Measurements from ENCODE around the gene TRIM66. TPM values are rescaled to one million over a fixed set of nuclear protein-coding genes. Genes with fewer than 3 reads are reported as not detected.

The TRIM66 gene, protein sequence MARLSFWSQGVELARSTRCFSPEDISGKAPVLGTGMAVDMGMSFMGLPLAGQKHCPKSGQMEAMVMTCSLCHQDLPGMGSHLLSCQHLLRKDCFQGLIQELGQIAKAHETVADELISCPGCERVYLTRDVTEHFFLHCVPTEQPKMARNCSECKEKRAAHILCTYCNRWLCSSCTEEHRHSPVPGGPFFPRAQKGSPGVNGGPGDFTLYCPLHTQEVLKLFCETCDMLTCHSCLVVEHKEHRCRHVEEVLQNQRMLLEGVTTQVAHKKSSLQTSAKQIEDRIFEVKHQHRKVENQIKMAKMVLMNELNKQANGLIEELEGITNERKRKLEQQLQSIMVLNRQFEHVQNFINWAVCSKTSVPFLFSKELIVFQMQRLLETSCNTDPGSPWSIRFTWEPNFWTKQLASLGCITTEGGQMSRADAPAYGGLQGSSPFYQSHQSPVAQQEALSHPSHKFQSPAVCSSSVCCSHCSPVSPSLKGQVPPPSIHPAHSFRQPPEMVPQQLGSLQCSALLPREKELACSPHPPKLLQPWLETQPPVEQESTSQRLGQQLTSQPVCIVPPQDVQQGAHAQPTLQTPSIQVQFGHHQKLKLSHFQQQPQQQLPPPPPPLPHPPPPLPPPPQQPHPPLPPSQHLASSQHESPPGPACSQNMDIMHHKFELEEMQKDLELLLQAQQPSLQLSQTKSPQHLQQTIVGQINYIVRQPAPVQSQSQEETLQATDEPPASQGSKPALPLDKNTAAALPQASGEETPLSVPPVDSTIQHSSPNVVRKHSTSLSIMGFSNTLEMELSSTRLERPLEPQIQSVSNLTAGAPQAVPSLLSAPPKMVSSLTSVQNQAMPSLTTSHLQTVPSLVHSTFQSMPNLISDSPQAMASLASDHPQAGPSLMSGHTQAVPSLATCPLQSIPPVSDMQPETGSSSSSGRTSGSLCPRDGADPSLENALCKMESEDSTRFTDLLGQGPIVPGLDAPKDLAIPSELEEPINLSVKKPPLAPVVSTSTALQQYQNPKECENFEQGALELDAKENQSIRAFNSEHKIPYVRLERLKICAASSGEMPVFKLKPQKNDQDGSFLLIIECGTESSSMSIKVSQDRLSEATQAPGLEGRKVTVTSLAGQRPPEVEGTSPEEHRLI (N-terminal part only)
- 10 to 100 TPM; 12.5 to 27.7 TPM for total RNA-seq

DNA sequence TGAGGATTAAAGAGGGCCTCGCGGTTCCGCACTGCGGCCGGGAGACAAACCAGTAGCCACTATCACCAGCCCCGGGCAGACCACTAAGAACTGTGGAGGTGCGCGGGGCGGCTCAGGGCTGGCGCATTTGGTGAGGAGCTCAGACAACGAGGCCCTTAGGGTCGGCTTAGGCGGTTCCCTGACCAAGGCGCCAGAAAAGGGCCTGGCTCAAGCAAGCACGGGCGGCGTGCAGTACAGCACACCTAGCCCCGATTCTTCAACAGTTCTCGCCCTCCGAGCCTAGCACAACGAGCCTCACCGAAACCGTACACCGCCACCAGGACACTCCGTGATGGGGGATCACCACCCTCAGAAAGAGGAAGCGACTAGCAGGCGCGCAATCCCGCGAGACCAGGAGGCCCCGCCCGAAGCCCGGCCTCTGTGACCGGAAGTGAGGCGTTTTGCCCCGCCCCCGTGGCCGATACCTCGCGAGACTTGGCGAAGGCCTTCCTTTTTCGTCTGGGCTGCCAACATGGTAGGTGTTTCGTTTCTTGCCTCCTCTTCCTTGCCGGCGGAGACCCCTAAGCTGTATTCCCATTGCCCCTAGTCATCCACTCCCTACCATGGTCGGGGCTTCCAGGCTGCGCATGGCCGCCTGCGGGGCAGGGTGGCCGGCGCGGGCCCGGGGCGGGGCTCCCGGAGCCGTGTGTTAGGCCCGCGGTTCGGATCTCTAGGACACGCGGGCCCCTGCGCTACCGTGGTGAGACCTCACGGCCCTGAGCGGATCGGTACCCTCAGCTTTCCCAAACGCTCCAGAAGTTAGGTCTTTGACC lies at the start of gene TRIM66, which contains the start of gene RPL27A:
TRIM66 (minus strand) TSS at position 363 of the 812 bp plus-strand sequence. CDS start 10,391 bp downstream, outside the sequence.
RPL27A (plus strand) TSS at position 490 of the 812 bp plus-strand sequence; CDS start at position 512, 22 bp downstream.
- peak; percentile 99 for DNase-seq (ENCODE audit: low spot score)
- Mint-ChIP-seq H3K27ac (peak within 1 kb of the TSS; percentile 88 to 96), H3K36me3 (peaks cover 52% of the 10 kb centered on the region), H3K4me3 (peak within 1 kb of the TSS; percentile 85), H3K27me3 (no peaks in the 10 kb centered on the region), H3K9me3 (peaks cover 4% of the 10 kb centered on the region), H3K4me1 (ENCODE audit: low read depth in 2 of 2) (peaks cover 42 to 52% of the 10 kb centered on the region in 2 donors)
- ATAC-seq: peak; percentile 97 to 99

DNA sequence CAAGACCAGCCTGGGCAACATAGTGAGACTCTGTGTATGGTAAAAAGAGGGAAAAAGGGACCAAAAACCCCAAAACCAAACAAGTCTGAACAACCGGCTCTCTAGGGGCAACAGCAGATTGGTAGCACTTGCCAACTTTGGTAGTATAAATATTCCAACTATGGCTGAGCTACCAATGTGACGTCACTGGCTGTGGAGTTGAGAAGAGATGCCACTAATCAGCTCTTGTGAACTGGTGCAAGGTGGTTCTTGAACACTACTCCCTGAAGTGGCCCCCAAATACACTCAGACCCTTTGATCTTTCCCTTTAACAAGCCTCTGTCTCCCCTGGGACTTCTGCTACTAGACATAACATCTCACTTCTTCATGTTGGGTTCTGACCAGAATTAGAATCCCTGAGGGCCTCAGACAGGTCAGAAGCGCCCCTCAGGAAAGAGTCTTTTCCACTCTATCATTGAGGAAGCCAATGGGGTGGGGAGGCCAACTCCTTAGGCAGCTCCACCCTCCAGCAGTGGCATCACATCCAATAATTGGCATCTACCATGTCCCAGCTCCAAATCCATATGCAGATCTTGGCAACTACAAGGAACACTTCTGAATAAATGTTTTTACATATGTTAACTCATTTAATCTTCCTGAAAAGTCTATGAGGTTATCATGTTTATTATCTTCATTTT lies 49.3 kb upstream of the TRIM66 start:
- no peak overlapping the region for H3K4me3 Mint-ChIP-seq
- no peaks in the 10 kb centered on the region for H3K9me3 Mint-ChIP-seq
- peak overlapping the region in 1 of 2 donors; percentile 32 for H3K27ac Mint-ChIP-seq
- peaks cover 0 to 7% of the 10 kb centered on the region in 2 donors for H3K4me1 Mint-ChIP-seq (ENCODE audit: low read depth in 2 of 2)
- no peak for ATAC-seq
- peaks cover 3 to 5% of the 10 kb centered on the region in 2 donors for H3K27me3 Mint-ChIP-seq
- H3K36me3 Mint-ChIP-seq: no peaks in the 10 kb centered on the region
- DNase-seq (ENCODE audit: low spot score): peak; percentile 22

DNA sequence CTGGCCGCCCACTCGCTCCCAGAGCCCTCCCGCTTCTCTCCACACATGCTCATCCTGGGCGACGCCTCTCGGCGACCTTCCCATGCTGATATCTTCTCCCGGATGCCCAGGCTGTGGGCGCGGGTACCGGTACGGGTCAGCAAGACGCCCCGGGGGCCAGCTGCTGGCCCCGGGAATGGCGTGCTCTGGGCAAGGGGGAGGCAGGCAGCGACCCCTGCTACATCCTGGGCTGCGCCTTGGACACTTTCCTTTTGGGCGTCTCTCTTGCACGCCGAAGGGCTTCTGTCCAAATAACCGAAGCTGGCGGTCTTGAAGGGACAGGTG lies 48.2 kb upstream of the TRIM66 start:
- Mint-ChIP-seq H3K27ac (no peak overlapping the region), H3K4me3 (no peak overlapping the region), H3K36me3 (no peaks in the 10 kb centered on the region), H3K27me3 (peaks cover 3 to 5% of the 10 kb centered on the region in 2 donors), H3K4me1 (ENCODE audit: low read depth in 2 of 2) (peaks cover 0 to 7% of the 10 kb centered on the region in 2 donors), H3K9me3 (no peaks in the 10 kb centered on the region)
- ATAC-seq: no peak
- no peak for DNase-seq (ENCODE audit: low spot score)

DNA sequence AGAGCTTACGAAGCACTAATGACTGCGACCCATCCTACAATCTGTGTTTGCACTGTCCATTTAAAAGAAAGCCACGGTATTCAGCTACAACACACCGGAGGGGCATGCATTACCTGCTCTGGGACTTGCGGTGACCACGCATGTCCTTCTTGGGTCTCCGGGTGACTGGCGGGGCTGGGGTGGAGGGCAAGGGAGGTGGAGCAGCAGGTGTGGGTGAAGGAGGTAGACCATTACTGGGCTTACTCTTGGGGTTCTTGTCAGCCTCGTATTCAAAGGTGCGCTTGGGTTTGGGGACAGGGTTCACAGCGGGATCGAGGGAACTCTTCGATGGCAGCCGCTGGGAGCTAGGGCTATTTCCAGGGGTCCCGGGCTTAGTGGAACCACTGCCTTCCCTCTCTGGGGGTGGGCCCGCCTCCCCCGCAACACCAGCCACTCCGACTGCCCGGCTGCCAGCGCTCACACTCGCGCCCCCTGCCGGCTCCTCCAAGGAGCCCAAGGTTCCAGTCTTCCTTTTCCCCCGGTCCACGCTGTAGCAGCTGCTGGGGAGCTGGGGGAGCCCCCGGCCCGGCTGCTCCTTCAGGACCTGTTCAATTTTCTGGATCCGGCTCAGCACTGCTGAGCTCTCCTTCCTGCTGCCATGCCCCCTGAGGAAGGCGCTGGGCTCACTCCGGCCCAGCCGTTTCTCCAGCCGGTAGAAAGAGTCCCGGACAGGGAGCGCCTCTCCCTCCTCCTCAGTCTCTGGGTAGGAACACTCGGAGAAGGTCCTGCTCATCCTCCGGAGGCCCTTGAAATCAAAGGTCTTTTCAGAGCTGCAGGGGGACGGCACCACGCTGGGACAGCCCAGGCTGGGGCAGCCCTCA lies 47.6 kb upstream of the TRIM66 start:
- Mint-ChIP-seq H3K27me3 (peaks cover 3 to 5% of the 10 kb centered on the region in 2 donors), H3K4me1 (ENCODE audit: low read depth in 2 of 2) (peaks cover 0 to 7% of the 10 kb centered on the region in 2 donors), H3K36me3 (no peaks in the 10 kb centered on the region), H3K27ac (no peak overlapping the region), H3K4me3 (no peak overlapping the region), H3K9me3 (no peaks in the 10 kb centered on the region)
- ATAC-seq (no peak), DNase-seq (ENCODE audit: low spot score) (peak; percentile 59)

DNA sequence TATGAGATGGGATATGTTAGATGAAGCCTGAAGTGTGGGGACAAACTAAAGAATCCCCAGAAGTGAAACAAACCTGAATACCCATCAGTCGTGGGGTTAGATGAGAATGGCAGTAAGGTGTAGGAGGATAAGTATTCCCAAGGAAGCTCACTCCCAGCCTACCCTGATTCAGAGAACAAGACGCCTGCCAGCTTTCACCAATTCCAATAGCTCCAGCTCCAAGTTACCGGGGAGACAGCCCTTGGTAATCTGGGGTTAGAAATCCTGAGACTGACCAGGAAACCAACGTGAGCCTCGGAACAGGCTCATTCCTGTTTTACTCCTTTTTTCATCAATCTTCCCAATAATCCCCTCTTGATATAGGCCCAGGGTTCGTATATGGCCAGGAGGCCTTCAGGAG lies 46.6 kb upstream of the TRIM66 start:
- Mint-ChIP-seq H3K27me3 (peaks cover 3 to 5% of the 10 kb centered on the region in 2 donors), H3K36me3 (no peaks in the 10 kb centered on the region), H3K4me1 (ENCODE audit: low read depth in 2 of 2) (peaks cover 0 to 7% of the 10 kb centered on the region in 2 donors), H3K9me3 (no peaks in the 10 kb centered on the region), H3K27ac (no peak overlapping the region), H3K4me3 (no peak overlapping the region)
- ATAC-seq (no peak), DNase-seq (ENCODE audit: low spot score) (peak; percentile 22)

DNA sequence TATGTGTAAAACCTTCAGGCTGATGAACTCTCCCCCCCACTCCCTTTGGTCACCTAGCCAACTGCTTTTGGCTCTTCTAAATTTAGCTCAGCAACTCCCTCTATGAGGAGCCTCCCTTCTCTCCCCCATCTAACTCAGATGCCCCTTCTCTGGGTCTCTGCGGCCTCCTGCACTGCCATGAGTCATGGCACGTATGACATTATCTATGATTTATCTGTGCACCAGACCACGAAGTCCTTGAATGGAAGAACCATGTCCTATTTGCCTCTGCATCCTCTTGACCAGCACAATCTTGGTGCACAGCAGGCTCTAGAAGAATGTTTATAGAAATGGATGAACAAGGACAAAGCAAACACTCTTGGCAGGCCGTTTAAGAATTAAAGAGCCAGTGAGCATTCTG lies 46.1 kb upstream of the TRIM66 start:
- no peak for ATAC-seq
- Mint-ChIP-seq H3K4me1 (ENCODE audit: low read depth in 2 of 2) (peaks cover 0 to 7% of the 10 kb centered on the region in 2 donors), H3K27me3 (peaks cover 3 to 5% of the 10 kb centered on the region in 2 donors), H3K4me3 (no peak overlapping the region), H3K9me3 (no peaks in the 10 kb centered on the region), H3K36me3 (no peaks in the 10 kb centered on the region), H3K27ac (no peak overlapping the region)
- no peak for DNase-seq (ENCODE audit: low spot score)

DNA sequence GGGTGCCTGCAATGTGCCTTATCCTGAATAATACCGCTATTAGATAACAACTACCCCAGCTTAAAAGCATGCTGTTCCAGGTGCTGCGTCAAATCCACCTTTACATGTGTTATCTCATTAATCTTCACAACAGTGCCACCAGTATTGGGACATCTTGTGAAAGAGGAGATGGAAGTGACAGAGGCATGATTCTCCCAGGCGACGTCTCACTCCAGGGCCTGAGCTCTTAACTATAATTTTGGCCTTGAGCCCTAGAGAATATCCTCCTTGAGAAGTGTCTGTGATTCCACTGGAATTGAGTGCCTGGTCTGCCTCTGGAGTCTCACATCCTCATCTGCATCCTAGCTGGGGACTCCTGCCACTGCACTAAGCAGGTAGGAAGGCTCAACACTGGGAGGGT lies 43.9 kb upstream of the TRIM66 start:
- Mint-ChIP-seq H3K27me3 (peaks cover 3 to 5% of the 10 kb centered on the region in 2 donors), H3K27ac (no peak overlapping the region), H3K4me1 (ENCODE audit: low read depth in 2 of 2) (peaks cover 0 to 2% of the 10 kb centered on the region in 2 donors), H3K9me3 (no peaks in the 10 kb centered on the region), H3K36me3 (no peaks in the 10 kb centered on the region), H3K4me3 (no peak overlapping the region)
- DNase-seq (ENCODE audit: low spot score) (no peak), ATAC-seq (no peak)

DNA sequence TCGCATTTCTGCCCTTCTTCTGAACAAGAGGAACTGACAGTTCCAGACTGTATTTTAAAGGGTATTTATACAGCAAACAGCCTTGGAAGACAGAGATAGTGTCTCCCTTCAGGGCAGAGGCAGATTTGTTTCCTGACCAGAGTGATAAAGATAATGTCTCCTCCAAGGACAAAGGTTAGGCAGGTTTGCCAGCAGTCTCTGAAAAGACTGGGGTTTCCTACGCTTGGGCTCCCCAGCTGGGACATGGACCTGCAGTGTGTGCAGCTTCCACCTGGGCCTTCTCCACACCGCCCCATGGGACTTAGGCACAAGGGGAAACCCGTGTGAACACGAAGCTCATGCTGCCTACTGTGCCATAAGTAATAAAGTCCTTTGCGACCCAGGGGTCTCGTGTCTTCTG lies 42.2 kb upstream of the TRIM66 start:
- H3K9me3 Mint-ChIP-seq: no peaks in the 10 kb centered on the region
- H3K4me1 Mint-ChIP-seq (ENCODE audit: low read depth in 2 of 2): peaks cover 0 to 2% of the 10 kb centered on the region in 2 donors
- no peak for DNase-seq (ENCODE audit: low spot score)
- H3K36me3 Mint-ChIP-seq: no peaks in the 10 kb centered on the region
- no peak overlapping the region for H3K4me3 Mint-ChIP-seq
- no peak for ATAC-seq
- peaks cover 3 to 5% of the 10 kb centered on the region in 2 donors for H3K27me3 Mint-ChIP-seq
- no peak overlapping the region for H3K27ac Mint-ChIP-seq

DNA sequence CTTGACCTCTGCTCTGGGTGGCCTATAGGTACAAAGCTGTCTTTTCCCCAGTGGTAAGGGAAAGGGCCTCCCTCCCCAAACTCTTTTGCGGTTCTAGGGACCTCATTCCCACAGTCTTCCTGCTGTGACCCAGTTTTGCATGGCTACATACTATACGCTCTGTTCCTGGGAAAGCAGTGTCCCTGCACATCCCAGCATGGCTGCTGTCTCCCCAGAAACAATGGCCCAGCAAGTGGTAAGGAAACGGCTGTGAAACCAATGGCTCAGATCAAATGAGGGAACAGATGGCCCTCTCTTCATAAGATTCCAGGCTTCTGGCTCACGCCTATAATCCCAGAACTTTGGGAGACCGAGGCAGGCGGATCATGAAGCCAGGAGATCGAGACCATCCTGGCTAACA lies 41.2 kb upstream of the TRIM66 start:
- DNase-seq (ENCODE audit: low spot score) (no peak), ATAC-seq (no peak)
- no peak overlapping the region for H3K4me3 Mint-ChIP-seq
- peaks cover 0 to 2% of the 10 kb centered on the region in 2 donors for H3K4me1 Mint-ChIP-seq (ENCODE audit: low read depth in 2 of 2)
- no peaks in the 10 kb centered on the region for H3K36me3 Mint-ChIP-seq
- H3K9me3 Mint-ChIP-seq: no peaks in the 10 kb centered on the region
- no peak overlapping the region for H3K27ac Mint-ChIP-seq
- H3K27me3 Mint-ChIP-seq: peaks cover 3% of the 10 kb centered on the region in 2 donors

DNA sequence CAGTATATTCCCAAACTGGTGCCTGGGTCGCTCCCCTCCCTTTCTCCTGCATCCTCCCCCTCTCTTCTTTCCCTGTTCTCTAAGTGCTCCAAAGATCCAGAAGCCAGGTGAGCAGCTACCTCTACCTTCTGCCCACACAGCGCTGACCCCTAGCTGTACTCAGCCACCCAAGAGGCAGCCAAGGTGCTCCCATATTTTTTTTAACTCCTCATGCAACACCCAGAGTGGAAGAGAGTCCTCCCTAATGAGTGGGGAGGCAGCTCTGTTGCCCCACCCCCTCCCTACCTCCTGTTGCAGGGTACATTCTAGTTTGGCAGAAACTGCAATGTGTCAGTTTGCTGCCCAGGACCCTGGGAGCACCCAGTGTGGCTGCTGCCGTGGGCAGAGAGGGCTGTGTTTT lies 40.3 kb upstream of the TRIM66 start:
- no peak for ATAC-seq
- H3K27ac Mint-ChIP-seq: no peak overlapping the region
- no peak for DNase-seq (ENCODE audit: low spot score)
- H3K27me3 Mint-ChIP-seq: peaks cover 0 to 3% of the 10 kb centered on the region in 2 donors
- no peaks in the 10 kb centered on the region for H3K36me3 Mint-ChIP-seq
- peaks cover 0 to 2% of the 10 kb centered on the region in 2 donors for H3K4me1 Mint-ChIP-seq (ENCODE audit: low read depth in 2 of 2)
- no peak overlapping the region for H3K4me3 Mint-ChIP-seq
- no peaks in the 10 kb centered on the region for H3K9me3 Mint-ChIP-seq

DNA sequence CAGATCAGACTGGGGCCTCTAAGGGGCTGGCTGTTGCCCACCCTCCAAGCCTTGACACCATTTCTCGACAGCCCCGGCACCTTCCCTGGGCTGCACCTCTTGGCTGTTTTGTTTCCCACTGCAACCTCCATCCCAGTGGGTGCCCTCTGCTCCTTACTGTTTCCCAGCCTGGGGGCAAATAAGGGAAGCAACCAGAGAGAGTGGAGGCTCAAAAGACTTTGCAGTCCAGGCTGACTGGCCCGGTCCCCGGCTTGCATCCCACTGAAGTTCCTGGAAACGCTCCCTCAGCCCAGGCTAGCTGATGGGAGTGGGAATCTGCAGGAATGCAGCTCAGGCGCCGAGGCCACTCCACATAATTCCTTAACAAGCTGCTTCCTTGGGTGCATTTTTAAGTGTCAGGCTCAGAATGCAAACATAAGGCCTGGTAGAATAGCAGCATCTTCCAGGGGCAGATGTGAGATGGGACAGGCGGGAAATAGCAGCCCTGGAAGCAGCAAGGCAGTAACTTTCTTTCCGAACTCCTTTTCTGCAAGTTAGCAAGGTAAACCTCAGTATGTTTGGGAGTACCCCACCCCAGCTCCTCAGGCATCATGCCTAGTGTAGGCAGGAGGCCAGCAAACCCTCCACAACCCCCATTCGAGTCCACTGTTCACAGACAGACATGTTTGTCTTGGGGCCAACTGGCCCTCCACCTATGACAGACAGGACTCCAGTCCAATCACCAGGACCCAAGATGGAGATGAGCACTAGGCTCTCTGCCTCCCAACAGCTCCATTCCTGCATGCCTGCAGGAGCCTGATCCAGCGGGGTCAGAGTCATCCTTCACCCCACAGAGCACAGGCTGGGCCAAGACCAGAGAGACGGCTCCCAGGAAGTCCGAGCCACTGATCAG lies 39.4 kb upstream of the TRIM66 start:
- Mint-ChIP-seq H3K4me1 (ENCODE audit: low read depth in 2 of 2) (peaks cover 0 to 9% of the 10 kb centered on the region in 2 donors), H3K4me3 (no peak overlapping the region), H3K36me3 (no peaks in the 10 kb centered on the region), H3K27ac (no peak overlapping the region), H3K9me3 (no peaks in the 10 kb centered on the region), H3K27me3 (no peaks in the 10 kb centered on the region)
- ATAC-seq: peak in 1 of 2 donors; percentile 6
- DNase-seq (ENCODE audit: low spot score): no peak
